Hematopoietic multipotent progenitor cell treated with erythropoietin and hydrocortisone succinate and interleukin-3 and kit ligand, for 17 days (in vitro differentiated cells): ENCODE data around the gene STUM.

ENCODE experiments used
- DNase-seq: peaks from one replicate; pipeline ENCODE4 v3.0.0-alpha.2; 2015; ENCODE audit warnings: low spot score

Gene STUM

GRCh38 chr1:226534098-226534497 is 14.5 kb upstream of the STUM start:
- DNase-seq, result no peak

GRCh38 chr1:226534645-226535044 is 13.9 kb upstream of the STUM start:
- DNase-seq, result no peak

GRCh38 chr1:226535666-226536065 is 12.9 kb upstream of the STUM start:
- no peak for DNase-seq

GRCh38 chr1:226541231-226541630 is 7.3 kb upstream of the STUM start:
- no peak for DNase-seq

GRCh38 chr1:226541631-226542622 is 6.6 kb upstream of the STUM start:
- no peak for DNase-seq

- DNase-seq, result no peak
Observed at GRCh38 chr1:226542623-226543103, 5.9 kb upstream of the STUM start.

GRCh38 chr1:226545836-226546596 is 2.5 kb upstream of the STUM start:
- DNase-seq, result no peak

- DNase-seq, result no peak
Observed at GRCh38 chr1:226546926-226547325, 1.6 kb upstream of the STUM start.

- no peak for DNase-seq
Observed at GRCh38 chr1:226547754-226548191, 791 bp upstream of the STUM start.

GRCh38 chr1:226549094-226549936 is 751 bp downstream of the STUM start:
- no peak for DNase-seq

GRCh38 chr1:226549937-226550671 is 1.5 kb downstream of the STUM start:
- DNase-seq, result no peak

GRCh38 chr1:226550672-226551041 is 2.1 kb downstream of the STUM start:
- no peak for DNase-seq

GRCh38 chr1:226551299-226551698 is 2.7 kb downstream of the STUM start:
- DNase-seq, result no peak

- no peak for DNase-seq
Observed at GRCh38 chr1:226552061-226552460, 3.5 kb downstream of the STUM start.

GRCh38 chr1:226553266-226553923 is 4.8 kb downstream of the STUM start:
- DNase-seq, result no peak

- no peak for DNase-seq
Observed at GRCh38 chr1:226553924-226554282, 5.3 kb downstream of the STUM start.

GRCh38 chr1:226555092-226555491 is 6.5 kb downstream of the STUM start:
- DNase-seq, result no peak

- DNase-seq, result no peak
Observed at GRCh38 chr1:226557424-226557823, 8.9 kb downstream of the STUM start.

- no peak for DNase-seq
Observed at GRCh38 chr1:226558036-226558650, 9.6 kb downstream of the STUM start.

- DNase-seq, result no peak
Observed at GRCh38 chr1:226560243-226560642, 11.7 kb downstream of the STUM start.
